HL-60 (cell line): ENCODE measurements around the gene ARHGEF17.

Source experiments
- DNase-seq, 2 experiments: peaks; one replicate each; pipeline ENCODE4 v3.0.0-alpha.2; 2010 to 2020; ENCODE audit warnings: low read depth in 1 of 2, low spot score in 1 of 2
- H3K27ac ChIP-seq: fragments of 250-450 bp; sonication (Bioruptor Pico); replicated peaks from 2 replicates; pipeline ENCODE4 v1.5.1; 2020; ENCODE audit warnings: mild to moderate bottlenecking, moderate library complexity
- H3K27me3 ChIP-seq: fragments of 250-450 bp; sonication (Bioruptor Pico); 2 replicates; pipeline ENCODE4 v1.5.1; 2021; ENCODE audit warnings: mild to moderate bottlenecking, moderate library complexity; ENCODE audit not compliant: insufficient read depth, poor library complexity, severe bottlenecking
- H3K4me3 ChIP-seq: replicated peaks from 2 replicates; pipeline ENCODE4 v1.5.1; 2011; ENCODE audit warnings: mild to moderate bottlenecking, control low read depth, low read length; ENCODE audit not compliant: insufficient read depth
- GABPA ChIP-seq: IDR thresholded peaks from 2 replicates; pipeline ENCODE4 v1.6.1; 2012; ENCODE audit warnings: low read depth
- POLR2AphosphoS5 ChIP-seq: IDR thresholded peaks from 2 replicates; pipeline ENCODE4 v1.6.1; 2012; ENCODE audit warnings: low read depth
- SPI1 ChIP-seq: IDR thresholded peaks from 2 replicates; pipeline ENCODE4 v1.6.1; 2012; ENCODE audit warnings: low read depth, mild to moderate bottlenecking, borderline replicate concordance
- TF ChIP-seq, protein P1 (sequence below): IDR thresholded peaks from 2 replicates; pipeline ENCODE4 v1.6.1; 2012; ENCODE audit warnings: low read depth; ENCODE audit not compliant: insufficient replicate concordance
- TF ChIP-seq, protein P2 (sequence below): IDR thresholded peaks from one replicate; pipeline ENCODE4 v1.5.1; 2011; ENCODE audit warnings: low read length, control low read depth, inconsistent platforms; ENCODE audit not compliant: insufficient read depth

The ARHGEF17 gene

DNA sequence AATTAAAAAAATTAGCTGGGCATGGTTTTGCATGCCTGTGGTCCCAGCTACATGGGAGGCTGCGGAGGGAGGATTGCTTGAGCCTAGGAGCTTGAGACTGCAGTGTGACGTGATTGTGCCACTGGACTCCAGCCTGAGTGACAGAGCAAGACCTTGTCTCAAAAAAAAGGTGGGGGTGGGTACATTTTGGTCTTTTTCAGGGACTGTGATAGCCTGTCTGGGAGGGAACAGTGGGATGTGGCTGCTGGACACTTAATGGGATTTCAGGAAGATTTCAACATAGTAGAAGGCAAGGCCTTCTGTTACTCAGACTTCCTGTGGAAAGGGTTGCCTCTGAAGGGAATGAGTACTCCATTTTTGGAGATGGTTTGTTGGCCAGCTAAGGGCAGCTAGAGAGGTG, 108.7 kb downstream of the ARHGEF17 start:
- Histone ChIP-seq H3K27ac (no peak overlapping the region), H3K27me3 (no peaks in the 10 kb centered on the region), H3K4me3 (no peak overlapping the region)
- no peak for DNase-seq
- TF ChIP-seq GABPA: no peak
- TF ChIP-seq POLR2AphosphoS5: no peak
- TF ChIP-seq SPI1: no peak
- TF ChIP-seq, protein P1, sequence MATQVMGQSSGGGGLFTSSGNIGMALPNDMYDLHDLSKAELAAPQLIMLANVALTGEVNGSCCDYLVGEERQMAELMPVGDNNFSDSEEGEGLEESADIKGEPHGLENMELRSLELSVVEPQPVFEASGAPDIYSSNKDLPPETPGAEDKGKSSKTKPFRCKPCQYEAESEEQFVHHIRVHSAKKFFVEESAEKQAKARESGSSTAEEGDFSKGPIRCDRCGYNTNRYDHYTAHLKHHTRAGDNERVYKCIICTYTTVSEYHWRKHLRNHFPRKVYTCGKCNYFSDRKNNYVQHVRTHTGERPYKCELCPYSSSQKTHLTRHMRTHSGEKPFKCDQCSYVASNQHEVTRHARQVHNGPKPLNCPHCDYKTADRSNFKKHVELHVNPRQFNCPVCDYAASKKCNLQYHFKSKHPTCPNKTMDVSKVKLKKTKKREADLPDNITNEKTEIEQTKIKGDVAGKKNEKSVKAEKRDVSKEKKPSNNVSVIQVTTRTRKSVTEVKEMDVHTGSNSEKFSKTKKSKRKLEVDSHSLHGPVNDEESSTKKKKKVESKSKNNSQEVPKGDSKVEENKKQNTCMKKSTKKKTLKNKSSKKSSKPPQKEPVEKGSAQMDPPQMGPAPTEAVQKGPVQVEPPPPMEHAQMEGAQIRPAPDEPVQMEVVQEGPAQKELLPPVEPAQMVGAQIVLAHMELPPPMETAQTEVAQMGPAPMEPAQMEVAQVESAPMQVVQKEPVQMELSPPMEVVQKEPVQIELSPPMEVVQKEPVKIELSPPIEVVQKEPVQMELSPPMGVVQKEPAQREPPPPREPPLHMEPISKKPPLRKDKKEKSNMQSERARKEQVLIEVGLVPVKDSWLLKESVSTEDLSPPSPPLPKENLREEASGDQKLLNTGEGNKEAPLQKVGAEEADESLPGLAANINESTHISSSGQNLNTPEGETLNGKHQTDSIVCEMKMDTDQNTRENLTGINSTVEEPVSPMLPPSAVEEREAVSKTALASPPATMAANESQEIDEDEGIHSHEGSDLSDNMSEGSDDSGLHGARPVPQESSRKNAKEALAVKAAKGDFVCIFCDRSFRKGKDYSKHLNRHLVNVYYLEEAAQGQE: no peak
- TF ChIP-seq, protein P2, sequence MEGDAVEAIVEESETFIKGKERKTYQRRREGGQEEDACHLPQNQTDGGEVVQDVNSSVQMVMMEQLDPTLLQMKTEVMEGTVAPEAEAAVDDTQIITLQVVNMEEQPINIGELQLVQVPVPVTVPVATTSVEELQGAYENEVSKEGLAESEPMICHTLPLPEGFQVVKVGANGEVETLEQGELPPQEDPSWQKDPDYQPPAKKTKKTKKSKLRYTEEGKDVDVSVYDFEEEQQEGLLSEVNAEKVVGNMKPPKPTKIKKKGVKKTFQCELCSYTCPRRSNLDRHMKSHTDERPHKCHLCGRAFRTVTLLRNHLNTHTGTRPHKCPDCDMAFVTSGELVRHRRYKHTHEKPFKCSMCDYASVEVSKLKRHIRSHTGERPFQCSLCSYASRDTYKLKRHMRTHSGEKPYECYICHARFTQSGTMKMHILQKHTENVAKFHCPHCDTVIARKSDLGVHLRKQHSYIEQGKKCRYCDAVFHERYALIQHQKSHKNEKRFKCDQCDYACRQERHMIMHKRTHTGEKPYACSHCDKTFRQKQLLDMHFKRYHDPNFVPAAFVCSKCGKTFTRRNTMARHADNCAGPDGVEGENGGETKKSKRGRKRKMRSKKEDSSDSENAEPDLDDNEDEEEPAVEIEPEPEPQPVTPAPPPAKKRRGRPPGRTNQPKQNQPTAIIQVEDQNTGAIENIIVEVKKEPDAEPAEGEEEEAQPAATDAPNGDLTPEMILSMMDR: no peak
